GM18873 (cell line): Measurements from ENCODE around the gene ARHGAP45.

Experiments
- ATAC-seq: cut with Tn5 transposase; IDR thresholded peaks from one replicate; pipeline ENCODE4 v1.9.1; 2021; ENCODE audit warnings: mild to moderate bottlenecking, moderate library complexity, moderate number of reproducible peaks; ENCODE audit not compliant: unreplicated experiment, low FRiP score

Gene ARHGAP45

GRCh38 chr19:1068009-1069001, 1.3 kb downstream of the ARHGAP45 start:
- ATAC-seq = no peak

- ATAC-seq = no peak
Measured at GRCh38 chr19:1069009-1069779, 2.2 kb downstream of the ARHGAP45 start.

GRCh38 chr19:1070576-1070930, 3.6 kb downstream of the ARHGAP45 start:
- no peak for ATAC-seq

GRCh38 chr19:1070931-1071791, 4.2 kb downstream of the ARHGAP45 start:
- ATAC-seq = no peak

GRCh38 chr19:1072371-1073015, 5.5 kb downstream of the ARHGAP45 start:
- no peak for ATAC-seq

- no peak for ATAC-seq
Measured at GRCh38 chr19:1073063-1073955, 6.3 kb downstream of the ARHGAP45 start.

GRCh38 chr19:1073956-1074517, 7.1 kb downstream of the ARHGAP45 start:
- no peak for ATAC-seq

- ATAC-seq = no peak
Measured at GRCh38 chr19:1074544-1075283, 7.7 kb downstream of the ARHGAP45 start.

GRCh38 chr19:1076046-1076386, 9.0 kb downstream of the ARHGAP45 start:
- ATAC-seq = no peak

GRCh38 chr19:1076951-1077350, 10.0 kb downstream of the ARHGAP45 start:
- ATAC-seq = peak; percentile 60

GRCh38 chr19:1079566-1080111, 12.7 kb downstream of the ARHGAP45 start:
- no peak for ATAC-seq

GRCh38 chr19:1080360-1081161, 13.6 kb downstream of the ARHGAP45 start:
- ATAC-seq = no peak

GRCh38 chr19:1081301-1082164, 14.6 kb downstream of the ARHGAP45 start:
- ATAC-seq = no peak

GRCh38 chr19:1082165-1082927, 15.4 kb downstream of the ARHGAP45 start:
- no peak for ATAC-seq
